A673 (cell line): ENCODE results near the gene COX6B2.
"Not testable (repeated sequence)": the region's sequence is repeated elsewhere in the genome, so short reads cannot be mapped to it uniquely, and the experiment has no call there.

Experiments used
- EZH2 ChIP-seq: fragments of 200-600 bp; sonication (generic); IDR thresholded peaks from 2 replicates; pipeline ENCODE4 v1.6.1; 2017; ENCODE audit warnings: borderline replicate concordance, low read depth, mild to moderate bottlenecking, mixed read lengths, antibody characterized with exemption, low read length; ENCODE audit not compliant: poor library complexity, severe bottlenecking
- TF ChIP-seq, protein P1 (sequence below): fragments of 300-800, 200-600 bp; sonication (generic); conservative IDR thresholded peaks from 2 replicates; pipeline ENCODE4 v1.5.1; 2017; ENCODE audit warnings: low read depth, mild to moderate bottlenecking, antibody characterized with exemption, low read length, moderate library complexity, mixed read lengths

DNA sequence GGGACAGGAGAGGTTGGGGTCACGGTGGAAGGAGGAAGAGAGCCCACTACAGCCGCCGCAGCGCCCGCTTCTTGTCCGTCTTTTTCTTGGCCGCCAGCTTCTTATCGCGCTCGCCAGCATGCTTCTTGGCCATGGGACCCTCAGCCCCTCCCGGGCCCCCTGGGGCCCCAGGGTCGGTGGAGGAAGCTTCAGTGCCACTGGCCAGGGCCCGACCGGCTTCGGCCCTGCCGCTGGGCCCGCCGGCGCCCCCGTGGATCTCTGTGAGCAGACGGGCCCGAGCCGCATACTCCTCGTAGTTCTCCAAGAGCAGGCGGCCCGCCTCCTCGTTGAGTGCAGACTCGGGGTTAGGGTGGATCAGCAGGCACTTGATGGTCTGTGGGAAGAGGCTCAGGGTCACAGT is 46.9 kb upstream of the COX6B2 start:
- TF ChIP-seq, protein P1, sequence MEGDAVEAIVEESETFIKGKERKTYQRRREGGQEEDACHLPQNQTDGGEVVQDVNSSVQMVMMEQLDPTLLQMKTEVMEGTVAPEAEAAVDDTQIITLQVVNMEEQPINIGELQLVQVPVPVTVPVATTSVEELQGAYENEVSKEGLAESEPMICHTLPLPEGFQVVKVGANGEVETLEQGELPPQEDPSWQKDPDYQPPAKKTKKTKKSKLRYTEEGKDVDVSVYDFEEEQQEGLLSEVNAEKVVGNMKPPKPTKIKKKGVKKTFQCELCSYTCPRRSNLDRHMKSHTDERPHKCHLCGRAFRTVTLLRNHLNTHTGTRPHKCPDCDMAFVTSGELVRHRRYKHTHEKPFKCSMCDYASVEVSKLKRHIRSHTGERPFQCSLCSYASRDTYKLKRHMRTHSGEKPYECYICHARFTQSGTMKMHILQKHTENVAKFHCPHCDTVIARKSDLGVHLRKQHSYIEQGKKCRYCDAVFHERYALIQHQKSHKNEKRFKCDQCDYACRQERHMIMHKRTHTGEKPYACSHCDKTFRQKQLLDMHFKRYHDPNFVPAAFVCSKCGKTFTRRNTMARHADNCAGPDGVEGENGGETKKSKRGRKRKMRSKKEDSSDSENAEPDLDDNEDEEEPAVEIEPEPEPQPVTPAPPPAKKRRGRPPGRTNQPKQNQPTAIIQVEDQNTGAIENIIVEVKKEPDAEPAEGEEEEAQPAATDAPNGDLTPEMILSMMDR, result not testable (repeated sequence)
- TF ChIP-seq EZH2, result not testable (repeated sequence)
